BJ (cell line): ENCODE measurements around the gene SYMPK. TPM values are rescaled to one million over a fixed set of nuclear protein-coding genes. Genes with fewer than 3 reads are reported as not detected.
"Not testable (repeated sequence)": the region's sequence is repeated elsewhere in the genome, so short reads cannot be mapped to it uniquely, and the experiment has no call there.

ENCODE experiments used
- CTCF ChIA-PET: fragments of 350-600 bp; formaldehyde crosslinking; extraction: SDS; loops from one replicate; lab custom pipeline; 2021; ENCODE audit warnings: antibody characterized with exemption, inconsistent platforms; lab: Yijun Ruan, JAX
- POLR2A ChIA-PET: fragments of 300-600 bp; sonication (Branson Sonifier 250); formaldehyde crosslinking; extraction: SDS; loops from one replicate; lab custom pipeline; 2021; ENCODE audit warnings: antibody characterized with exemption; lab: Charles Lee
- DNase-seq: peaks from one replicate; pipeline ENCODE4 v3.0.0-alpha.2; 2011; ENCODE audit warnings: low read depth
- H3K27me3 ChIP-seq: 2 replicates; pipeline ENCODE4 v1.6.0; 2011; ENCODE audit warnings: low read length; ENCODE audit not compliant: control insufficient read depth, insufficient read depth
- H3K36me3 ChIP-seq: 2 replicates; pipeline ENCODE4 v1.5.1; 2011; ENCODE audit warnings: low read length; ENCODE audit not compliant: control insufficient read depth, insufficient read depth
- H3K4me3 ChIP-seq: 2 replicates; pipeline ENCODE4 v1.5.1; 2011; ENCODE audit warnings: low read depth, mild to moderate bottlenecking, control low read depth, low read length
- polyA plus RNA-seq: library from polyadenylated mRNA; depleted of rRNA; stranded (reverse); fragments of >200 nt; gene quantifications from 2 replicates; pipeline ENCODE4 v1.2.3, GENCODE V29; 2011
- TF ChIP-seq, protein P1 (sequence below): IDR thresholded peaks from 2 replicates; pipeline ENCODE4 v1.5.1; 2011; ENCODE audit warnings: low read depth, mild to moderate bottlenecking, control low read depth, inconsistent platforms, low read length, moderate library complexity; ENCODE audit not compliant: insufficient read depth

The SYMPK gene
- polyA plus RNA-seq, 1 experiment: 60.2 TPM

DNA sequence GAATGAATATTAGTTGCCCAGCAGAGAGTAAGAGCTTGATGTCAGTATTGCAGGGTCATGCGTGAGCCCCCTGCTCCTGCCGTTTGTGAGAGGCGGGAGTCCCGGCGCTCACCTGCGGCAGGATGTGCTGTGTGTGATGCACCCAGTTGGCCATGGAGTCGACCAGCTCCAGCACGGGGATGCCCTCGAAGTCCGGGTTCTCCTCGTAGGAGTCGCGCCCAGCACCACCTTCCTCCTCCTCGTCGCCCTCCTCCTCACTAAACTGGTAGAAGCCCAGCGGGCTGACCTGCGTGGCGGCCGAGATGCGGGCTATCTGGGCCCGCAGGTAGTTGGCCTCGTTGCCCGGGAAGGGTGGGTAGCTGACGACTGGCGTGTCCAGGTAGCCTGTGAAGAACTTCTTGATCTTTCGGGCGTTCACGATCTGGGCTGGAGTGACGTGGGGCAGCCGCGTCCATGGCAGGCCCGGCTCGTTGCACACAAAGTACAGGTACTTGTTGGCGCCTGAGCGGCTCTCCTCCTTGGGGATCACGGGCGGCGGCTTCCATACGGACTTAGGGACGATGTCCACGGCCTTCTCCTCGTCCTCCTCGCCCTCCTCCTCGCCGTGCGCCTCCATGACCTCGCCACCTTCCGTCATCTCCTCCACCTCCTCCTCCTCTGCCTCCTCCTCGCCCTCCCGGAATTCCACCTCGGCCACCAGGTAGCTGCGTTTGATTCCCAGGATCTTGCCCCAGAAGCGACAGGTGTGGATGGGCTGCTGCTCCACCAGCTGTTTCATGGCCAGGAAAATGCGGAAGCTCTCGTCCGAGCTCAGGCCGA is 58.6 kb downstream of the SYMPK start:
- no peak for DNase-seq
- POLR2A ChIA-PET: no interaction called here
- Histone ChIP-seq H3K4me3 (no peak overlapping the region), H3K36me3 (no peaks in the 10 kb centered on the region), H3K27me3 (no peaks in the 10 kb centered on the region)
- CTCF ChIA-PET: interaction anchor here (10.8 to 12.1 kb wide), 2 partner anchors 12 to 34 kb away, joined by 111 to 154 read pairs; partner anchors contain the start of genes RSPH6A and SIX5
- TF ChIP-seq, protein P1, sequence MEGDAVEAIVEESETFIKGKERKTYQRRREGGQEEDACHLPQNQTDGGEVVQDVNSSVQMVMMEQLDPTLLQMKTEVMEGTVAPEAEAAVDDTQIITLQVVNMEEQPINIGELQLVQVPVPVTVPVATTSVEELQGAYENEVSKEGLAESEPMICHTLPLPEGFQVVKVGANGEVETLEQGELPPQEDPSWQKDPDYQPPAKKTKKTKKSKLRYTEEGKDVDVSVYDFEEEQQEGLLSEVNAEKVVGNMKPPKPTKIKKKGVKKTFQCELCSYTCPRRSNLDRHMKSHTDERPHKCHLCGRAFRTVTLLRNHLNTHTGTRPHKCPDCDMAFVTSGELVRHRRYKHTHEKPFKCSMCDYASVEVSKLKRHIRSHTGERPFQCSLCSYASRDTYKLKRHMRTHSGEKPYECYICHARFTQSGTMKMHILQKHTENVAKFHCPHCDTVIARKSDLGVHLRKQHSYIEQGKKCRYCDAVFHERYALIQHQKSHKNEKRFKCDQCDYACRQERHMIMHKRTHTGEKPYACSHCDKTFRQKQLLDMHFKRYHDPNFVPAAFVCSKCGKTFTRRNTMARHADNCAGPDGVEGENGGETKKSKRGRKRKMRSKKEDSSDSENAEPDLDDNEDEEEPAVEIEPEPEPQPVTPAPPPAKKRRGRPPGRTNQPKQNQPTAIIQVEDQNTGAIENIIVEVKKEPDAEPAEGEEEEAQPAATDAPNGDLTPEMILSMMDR: no peak

DNA sequence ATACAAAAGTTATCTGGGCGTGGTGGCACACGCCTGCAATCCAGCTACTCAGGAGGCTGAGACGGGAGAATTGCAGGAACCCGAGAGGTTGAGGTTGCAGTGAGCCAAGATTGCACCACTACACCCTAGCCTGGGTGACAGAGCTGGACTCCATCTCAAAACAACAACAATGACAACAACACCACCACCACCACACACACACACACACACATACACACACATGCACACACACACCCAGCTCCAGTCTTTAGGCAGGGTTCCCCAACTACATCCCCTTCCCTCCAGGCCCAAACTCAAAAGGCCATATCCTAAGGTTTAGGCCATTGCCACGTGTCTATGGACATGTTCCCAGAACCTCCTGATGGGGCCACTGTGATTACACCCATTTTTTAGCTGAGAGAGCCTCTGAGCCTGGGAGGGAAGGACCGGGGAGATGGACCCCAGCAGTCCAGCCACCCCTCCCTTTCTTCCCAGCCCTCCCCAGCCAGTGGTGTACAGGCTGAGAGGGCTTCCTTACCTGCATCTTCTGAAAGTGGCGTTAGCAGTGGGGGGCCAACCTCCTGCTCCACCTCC is 61.3 kb downstream of the SYMPK start:
- Histone ChIP-seq H3K27me3 (no peaks in the 10 kb centered on the region), H3K36me3 (no peaks in the 10 kb centered on the region), H3K4me3 (no peak overlapping the region)
- POLR2A ChIA-PET: no interaction called here
- CTCF ChIA-PET: interaction anchor here (1.0 to 12.1 kb wide), 4 partner anchors 14 to 121 kb away, joined by 3 to 154 read pairs (median 57); partner anchors contain the start of genes IRF2BP1, RSPH6A and SIX5
- TF ChIP-seq, protein P1: no peak
- DNase-seq: no peak

DNA sequence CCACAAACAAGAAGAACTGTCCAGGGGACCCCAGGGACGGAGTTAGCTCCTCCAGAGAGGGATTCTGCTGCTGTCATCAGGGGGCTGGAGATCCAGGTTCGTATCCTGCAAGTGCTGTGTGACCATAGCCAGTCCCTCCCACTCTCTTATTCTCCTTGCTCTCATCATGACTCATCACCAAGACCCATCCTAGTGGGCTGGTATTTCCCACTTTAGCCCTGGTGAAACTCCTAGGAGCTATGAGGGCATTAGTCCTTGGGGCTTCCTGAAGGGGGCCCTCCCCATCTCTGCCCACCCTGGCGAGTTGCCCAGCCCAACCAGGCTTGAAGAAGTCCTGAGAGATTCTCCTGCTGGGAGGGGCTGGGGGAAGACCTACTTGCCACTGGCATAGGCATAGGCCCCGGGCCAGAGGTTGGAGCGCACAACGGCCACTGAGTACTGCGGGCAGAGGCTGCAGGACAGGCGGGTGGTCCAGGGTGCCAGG is 62.8 kb downstream of the SYMPK start:
- ChIA-PET POLR2A (interaction anchor here (1.7 kb wide), 1 partner anchor 17 kb away, joined by 8 read pairs; no protein-coding TSS in a partner anchor), CTCF (interaction anchor here (0.6 to 12.1 kb wide), 11 partner anchors 10 to 746 kb away, joined by 3 to 154 read pairs (median 10); partner anchors contain the start of genes DMPK, QPCTL, RSPH6A and SIX5)
- no peak for DNase-seq
- Histone ChIP-seq H3K36me3 (no peaks in the 10 kb centered on the region), H3K27me3 (no peaks in the 10 kb centered on the region), H3K4me3 (no peak overlapping the region)
- TF ChIP-seq, protein P1: no peak

DNA sequence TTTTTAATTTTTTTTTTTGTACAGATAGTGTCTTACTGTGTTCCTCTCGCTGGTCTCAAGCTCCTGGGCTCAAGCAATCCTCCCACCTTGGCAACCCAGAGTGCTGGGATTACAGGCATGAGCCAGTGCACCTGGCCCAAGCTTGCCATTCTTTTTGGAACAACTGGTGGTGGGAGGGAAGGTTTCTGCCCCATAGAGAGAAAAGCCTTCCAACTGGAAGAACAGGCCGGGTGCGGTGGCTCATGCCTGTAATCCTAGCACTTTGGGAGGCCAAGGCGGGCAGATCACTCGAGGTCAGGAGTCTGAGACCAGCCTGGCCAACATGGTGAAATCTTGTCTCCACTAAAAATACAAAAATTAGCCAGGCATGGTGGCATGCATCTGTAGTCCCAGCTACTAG is 63.4 kb downstream of the SYMPK start:
- not testable (repeated sequence) for DNase-seq, H3K36me3 ChIP-seq, H3K4me3 ChIP-seq, H3K27me3 ChIP-seq
- CTCF ChIA-PET: interaction anchor here (0.6 to 12.1 kb wide), 16 partner anchors 9 to 107 kb away, joined by 3 to 154 read pairs (median 4); partner anchors contain the start of genes DMPK, FBXO46, QPCTL and RSPH6A
- POLR2A ChIA-PET: interaction anchor here (0.6 to 1.7 kb wide), 3 partner anchors 13 to 30 kb away, joined by 4 to 8 read pairs (median 7); partner anchors contain the start of gene SIX5

DNA sequence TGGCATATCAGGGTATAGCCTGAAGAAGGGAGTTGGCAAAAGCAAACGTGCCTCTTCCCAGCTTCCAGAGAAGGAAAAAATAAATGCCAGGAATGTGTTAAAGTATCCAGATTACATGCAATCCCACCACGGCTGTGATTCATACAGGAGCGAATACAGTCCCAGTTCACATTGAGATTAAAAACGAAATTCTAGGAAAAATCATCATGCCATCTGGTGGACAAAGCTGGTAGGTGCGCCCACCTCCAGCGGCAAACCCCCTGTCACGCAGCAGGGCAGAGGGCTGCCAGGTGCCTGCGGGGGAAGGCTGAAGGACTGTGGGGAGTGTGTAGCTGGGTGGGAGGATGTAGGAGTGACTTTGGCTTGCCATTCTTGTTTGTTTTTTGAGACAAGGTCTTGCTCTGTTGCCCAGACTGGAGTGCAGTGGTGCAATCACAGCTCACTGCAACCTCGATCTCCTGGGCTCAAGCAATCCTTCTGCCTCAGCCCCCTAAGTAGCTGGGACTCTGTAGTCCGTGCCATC is 63.9 kb downstream of the SYMPK start:
- no peaks in the 10 kb centered on the region for H3K27me3 ChIP-seq
- H3K4me3 ChIP-seq: no peak overlapping the region
- TF ChIP-seq, protein P1: peak; percentile 81
- ChIA-PET POLR2A (interaction anchor here (0.5 to 1.7 kb wide), 4 partner anchors 14 to 30 kb away, joined by 4 to 8 read pairs (median 6); partner anchors contain the start of gene SIX5), CTCF (interaction anchor here (0.6 to 12.1 kb wide), 18 partner anchors 8 to 117 kb away, joined by 3 to 154 read pairs (median 4); partner anchors contain the start of genes DMPK, FBXO46, QPCTL and RSPH6A)
- H3K36me3 ChIP-seq: no peaks in the 10 kb centered on the region
- no peak for DNase-seq
